IPS DF 4.7 (cell line): Measurements from ENCODE around the gene LINC00237.

Experiments used
- DNase-seq: peaks from one replicate; pipeline ENCODE4 v3.0.0-alpha.2; 2013; ENCODE audit warnings: low spot score; ENCODE audit errors: extremely low read depth

Gene LINC00237

GRCh38 chr20:21049305-21049828 lies 56.8 kb downstream of the LINC00237 start:
- no peak for DNase-seq

GRCh38 chr20:21048841-21049273 lies 57.3 kb downstream of the LINC00237 start:
- peak; percentile 22 for DNase-seq

- no peak for DNase-seq
These were observed 58.2 kb downstream of the LINC00237 start for GRCh38 chr20:21047981-21048380.

- DNase-seq, result no peak
These were observed 59.6 kb downstream of the LINC00237 start for GRCh38 chr20:21046413-21047070.
